ENCODE measurements around the gene DNPEP. TPM values are rescaled to one million over a fixed set of nuclear protein-coding genes. Genes with fewer than 3 reads are reported as not detected.
"Not testable (repeated sequence)": the region's sequence is repeated elsewhere in the genome, so short reads cannot be mapped to it uniquely, and the experiment has no call there.

The DNPEP gene
- total RNA-seq, 1 donor from 2014 or later = 50.8 TPM

DNA sequence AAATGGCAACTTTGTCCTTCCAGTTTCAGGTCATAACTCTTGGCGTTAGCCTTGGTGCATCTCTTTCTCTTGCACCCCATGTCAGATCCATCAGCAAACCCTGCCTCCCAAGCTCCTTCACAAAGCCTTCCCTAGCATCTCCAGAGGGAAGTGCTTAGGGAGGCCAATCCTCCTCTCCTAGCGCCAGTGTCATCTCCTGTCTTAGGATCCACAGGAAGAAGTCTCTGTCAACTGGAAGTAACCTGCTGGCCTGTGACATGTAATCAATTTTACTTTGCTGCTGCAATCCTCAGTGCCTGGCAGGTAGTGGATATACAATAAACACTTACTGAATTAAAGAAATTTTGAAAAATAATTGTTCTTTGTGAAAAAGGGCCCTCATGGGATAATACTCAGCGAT, 7.9 kb upstream of the DNPEP start:
- Histone ChIP-seq H3K36me3 (ENCODE audit: control insufficient read depth, insufficient read depth, low read length) (no peaks in the 10 kb centered on the region), H3K27me3 (ENCODE audit: control insufficient read depth, insufficient read depth, low read length) (no peaks in the 10 kb centered on the region), H3K4me3 (ENCODE audit: low read depth, low read length) (no peak overlapping the region)
- DNase-seq (ENCODE audit: low read depth) (no peak), FAIRE-seq (no peak)
- TF ChIP-seq, protein P1, sequence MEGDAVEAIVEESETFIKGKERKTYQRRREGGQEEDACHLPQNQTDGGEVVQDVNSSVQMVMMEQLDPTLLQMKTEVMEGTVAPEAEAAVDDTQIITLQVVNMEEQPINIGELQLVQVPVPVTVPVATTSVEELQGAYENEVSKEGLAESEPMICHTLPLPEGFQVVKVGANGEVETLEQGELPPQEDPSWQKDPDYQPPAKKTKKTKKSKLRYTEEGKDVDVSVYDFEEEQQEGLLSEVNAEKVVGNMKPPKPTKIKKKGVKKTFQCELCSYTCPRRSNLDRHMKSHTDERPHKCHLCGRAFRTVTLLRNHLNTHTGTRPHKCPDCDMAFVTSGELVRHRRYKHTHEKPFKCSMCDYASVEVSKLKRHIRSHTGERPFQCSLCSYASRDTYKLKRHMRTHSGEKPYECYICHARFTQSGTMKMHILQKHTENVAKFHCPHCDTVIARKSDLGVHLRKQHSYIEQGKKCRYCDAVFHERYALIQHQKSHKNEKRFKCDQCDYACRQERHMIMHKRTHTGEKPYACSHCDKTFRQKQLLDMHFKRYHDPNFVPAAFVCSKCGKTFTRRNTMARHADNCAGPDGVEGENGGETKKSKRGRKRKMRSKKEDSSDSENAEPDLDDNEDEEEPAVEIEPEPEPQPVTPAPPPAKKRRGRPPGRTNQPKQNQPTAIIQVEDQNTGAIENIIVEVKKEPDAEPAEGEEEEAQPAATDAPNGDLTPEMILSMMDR (IDR thresholded peaks at IDR 0.05; ENCODE audit: insufficient read depth, low read length, severe bottlenecking) = no peak

DNA sequence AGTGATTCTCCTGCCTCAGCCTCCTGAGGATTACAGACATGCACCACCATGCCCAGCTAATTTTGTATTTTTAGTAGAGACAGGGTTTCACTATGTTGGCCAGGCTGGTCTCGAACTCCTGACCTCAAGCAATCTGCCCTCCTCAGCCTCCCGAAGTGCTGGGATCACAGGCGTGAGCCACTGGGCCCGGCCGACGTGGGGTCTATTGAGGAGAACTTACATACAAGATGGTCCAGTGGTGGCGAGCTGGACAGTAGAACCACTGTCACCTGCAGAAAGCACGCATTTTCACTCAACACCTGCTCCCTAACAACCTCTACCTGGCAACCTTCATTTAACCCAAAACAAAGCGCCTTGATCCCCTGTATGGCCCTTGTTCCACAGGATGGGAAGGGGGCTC, 7.3 kb upstream of the DNPEP start:
- FAIRE-seq; H3K27me3 ChIP-seq (ENCODE audit: control insufficient read depth, insufficient read depth, low read length); DNase-seq (ENCODE audit: low read depth); H3K36me3 ChIP-seq (ENCODE audit: control insufficient read depth, insufficient read depth, low read length); H3K4me3 ChIP-seq (ENCODE audit: low read depth, low read length): not testable (repeated sequence)

DNA sequence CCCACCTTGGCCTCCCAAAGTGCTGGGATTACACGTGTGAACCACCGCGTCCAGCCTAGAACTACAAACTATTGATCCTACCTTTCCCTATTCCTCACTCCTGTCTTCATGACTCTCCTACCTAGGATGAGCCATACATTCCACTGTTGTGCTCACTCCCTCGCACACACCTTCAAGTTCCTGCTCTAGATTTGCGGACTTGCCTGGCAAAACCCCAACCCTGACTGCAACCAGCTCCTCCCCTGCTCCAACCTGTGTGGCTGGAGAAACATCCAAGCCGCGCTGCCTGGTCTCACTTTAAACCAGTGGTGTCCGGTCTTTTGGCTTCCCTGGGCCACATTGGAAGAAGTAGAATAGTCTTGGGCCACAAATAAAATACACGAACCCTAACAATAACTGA, 5.0 kb upstream of the DNPEP start:
- TF ChIP-seq, protein P1 (IDR thresholded peaks at IDR 0.05; ENCODE audit: insufficient read depth, low read length, severe bottlenecking) = no peak
- Histone ChIP-seq H3K27me3 (ENCODE audit: control insufficient read depth, insufficient read depth, low read length) (no peaks in the 10 kb centered on the region), H3K36me3 (ENCODE audit: control insufficient read depth, insufficient read depth, low read length) (no peaks in the 10 kb centered on the region), H3K4me3 (ENCODE audit: low read depth, low read length) (no peak overlapping the region)
- DNase-seq (ENCODE audit: low read depth) (peak; percentile 25), FAIRE-seq (no peak)

DNA sequence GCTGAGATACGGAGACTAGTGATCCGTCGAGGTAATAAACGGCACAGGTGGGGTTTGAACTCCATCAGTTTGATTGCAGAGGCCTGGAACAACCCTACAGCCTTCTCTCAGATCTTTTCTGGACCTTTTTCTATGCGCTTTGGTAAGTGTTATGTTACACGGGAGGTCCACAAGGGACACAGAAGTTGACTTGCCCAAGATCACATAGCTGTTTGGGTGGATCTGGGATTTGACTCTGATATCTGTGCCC, 1.1 kb upstream of the DNPEP start:
- no peak for FAIRE-seq
- no peak for DNase-seq (ENCODE audit: low read depth)
- TF ChIP-seq, protein P1 (IDR thresholded peaks at IDR 0.05; ENCODE audit: insufficient read depth, low read length, severe bottlenecking) = no peak
- Histone ChIP-seq H3K4me3 (ENCODE audit: low read depth, low read length) (peak overlapping the region; percentile 46), H3K36me3 (ENCODE audit: control insufficient read depth, insufficient read depth, low read length) (peaks cover 25% of the 10 kb centered on the region), H3K27me3 (ENCODE audit: control insufficient read depth, insufficient read depth, low read length) (no peaks in the 10 kb centered on the region)

DNA sequence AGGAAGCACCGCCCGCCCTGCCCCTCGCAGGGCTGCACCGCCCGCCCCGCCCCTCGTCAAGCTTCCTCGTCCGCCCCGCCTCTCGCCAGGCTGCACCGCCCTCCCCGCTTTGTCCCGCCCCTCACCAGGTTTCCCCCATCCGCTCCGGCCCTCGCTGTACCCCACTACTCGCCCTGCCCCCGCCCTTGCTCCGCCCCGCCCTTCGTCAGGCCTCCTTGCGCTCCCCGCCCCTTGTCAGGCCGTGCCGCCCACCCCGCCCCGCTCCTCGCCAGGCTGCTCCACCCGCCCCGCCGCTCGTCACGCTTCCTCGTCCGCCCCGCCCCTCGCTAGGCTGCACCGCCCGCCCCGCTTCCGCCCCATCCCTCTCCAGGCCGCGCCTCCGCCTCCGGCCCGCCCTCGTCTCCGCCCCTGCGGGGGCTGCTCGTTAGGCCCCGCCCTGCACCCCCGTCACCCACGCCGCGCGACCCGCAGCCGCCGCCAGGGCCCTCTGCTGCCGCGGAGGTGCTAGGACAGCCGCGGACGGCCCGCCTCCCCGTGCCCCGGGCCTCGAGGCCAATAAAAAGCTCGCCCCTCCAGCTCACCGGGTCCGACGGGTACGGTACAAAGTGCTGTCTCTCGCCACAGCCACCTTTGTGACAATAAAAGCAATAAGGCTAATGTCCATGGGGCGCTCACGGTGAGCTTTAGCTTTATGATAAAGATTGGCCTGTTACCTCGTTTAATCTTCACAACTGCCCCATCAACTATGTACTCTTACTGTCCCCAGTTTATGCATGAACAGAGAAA, 602 bp upstream of the DNPEP start:
- FAIRE-seq = no peak
- Histone ChIP-seq H3K36me3 (ENCODE audit: control insufficient read depth, insufficient read depth, low read length) (peaks cover 30% of the 10 kb centered on the region), H3K27me3 (ENCODE audit: control insufficient read depth, insufficient read depth, low read length) (no peaks in the 10 kb centered on the region), H3K4me3 (ENCODE audit: low read depth, low read length) (peak overlapping the region; percentile 46)
- TF ChIP-seq, protein P1 (IDR thresholded peaks at IDR 0.05; ENCODE audit: insufficient read depth, low read length, severe bottlenecking) = peak; percentile 43
- peak; percentile 80 for DNase-seq (ENCODE audit: low read depth)

DNA sequence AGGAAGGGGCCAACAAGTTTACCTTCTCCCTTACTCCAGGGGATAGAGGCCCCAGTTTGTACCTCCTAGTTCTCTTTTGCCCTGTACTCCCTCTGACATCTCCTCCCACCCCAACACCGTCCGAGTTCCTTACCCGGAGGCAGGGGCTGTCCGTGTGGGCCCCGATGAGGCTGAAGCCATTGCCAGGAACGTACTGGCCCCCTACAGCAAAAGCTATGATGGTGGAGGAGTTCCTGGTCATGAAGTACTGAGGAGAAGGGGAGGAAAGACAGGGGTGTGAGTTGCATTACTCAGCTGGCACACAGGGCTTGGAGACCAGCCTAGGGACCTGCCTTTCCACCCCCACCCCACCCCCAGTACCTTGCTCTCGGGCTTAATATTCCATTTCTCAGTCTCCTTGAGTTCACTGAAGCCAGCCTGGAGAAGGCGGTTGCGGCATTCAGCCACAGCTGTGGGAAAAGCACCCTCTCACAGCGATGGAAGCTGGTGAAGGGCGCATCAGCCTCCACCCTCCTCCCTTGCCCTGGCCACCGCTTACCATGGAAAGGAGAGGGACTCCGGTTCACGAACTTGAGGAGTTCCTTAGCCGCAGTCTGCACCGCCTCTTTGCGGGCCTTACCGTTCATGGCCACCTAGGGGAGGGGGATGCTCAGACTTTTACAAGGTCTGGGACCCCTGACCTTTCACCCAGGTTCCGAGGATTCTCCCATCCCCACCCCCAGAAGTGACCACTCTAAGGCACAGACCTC, 1.0 kb downstream of the DNPEP start:
- Histone ChIP-seq H3K4me3 (ENCODE audit: low read depth, low read length) (peak overlapping the region; percentile 83), H3K36me3 (ENCODE audit: control insufficient read depth, insufficient read depth, low read length) (peaks cover 40% of the 10 kb centered on the region), H3K27me3 (ENCODE audit: control insufficient read depth, insufficient read depth, low read length) (no peaks in the 10 kb centered on the region)
- no peak for DNase-seq (ENCODE audit: low read depth)
- TF ChIP-seq, protein P1 (IDR thresholded peaks at IDR 0.05; ENCODE audit: insufficient read depth, low read length, severe bottlenecking) = no peak
- no peak for FAIRE-seq
